Measurements from ENCODE around the gene PLEKHM3. TPM values are rescaled to one million over a fixed set of nuclear protein-coding genes. Genes with fewer than 3 reads are reported as not detected.

The PLEKHM3 gene
- total RNA-seq, 4 donors from 2014 or later, result 5.6 to 8.8 (median 6.8) TPM

GRCh38 chr2:208006337-208006736 lies 19.0 kb downstream of the PLEKHM3 start:
- H3K27ac ChIP-seq, result no peak overlapping the region
- no peaks in the 10 kb centered on the region for H3K36me3 ChIP-seq
- H3K4me1 ChIP-seq, result peaks cover 9 to 18% of the 10 kb centered on the region in 2 donors
- intact Hi-C loops (cut with DNase I; ENCODE audit: low total_unique reads), result no loop called here
- H3K27me3 ChIP-seq, result no peaks in the 10 kb centered on the region
- in situ Hi-C loops (cut with MboI; ENCODE audit: low sequenced_read_pairs in 4 of 4), result no loop called here
- DNase-seq, result no peak
- no peak overlapping the region for H3K4me3 ChIP-seq
- H3K9me3 ChIP-seq, result no peaks in the 10 kb centered on the region
- no peak for ATAC-seq
- no peak for TF ChIP-seq CTCF (IDR thresholded peaks at IDR 0.05 in 4 of 5, conservative IDR thresholded peaks at IDR 0.05 in 1 of 5)
- no peak for TF ChIP-seq POLR2A (IDR thresholded peaks at IDR 0.05)

GRCh38 chr2:208001924-208002323 lies 23.4 kb downstream of the PLEKHM3 start:
- ATAC-seq, result no peak
- H3K4me1 ChIP-seq, result peaks cover 0 to 11% of the 10 kb centered on the region in 2 donors
- H3K36me3 ChIP-seq, result peaks cover 0 to 13% of the 10 kb centered on the region in 2 donors
- H3K27me3 ChIP-seq, result no peaks in the 10 kb centered on the region
- H3K9me3 ChIP-seq, result no peaks in the 10 kb centered on the region
- no peak overlapping the region for H3K27ac ChIP-seq
- no peak overlapping the region for H3K4me3 ChIP-seq
- intact Hi-C loops (cut with DNase I; ENCODE audit: low total_unique reads), result no loop called here
- no peak for DNase-seq
- TF ChIP-seq CTCF (IDR thresholded peaks at IDR 0.05 in 4 of 5, conservative IDR thresholded peaks at IDR 0.05 in 1 of 5) (no peak), POLR2A (IDR thresholded peaks at IDR 0.05) (no peak)
- in situ Hi-C loops (cut with MboI; ENCODE audit: low sequenced_read_pairs in 4 of 4), result no loop called here

- DNase-seq (no peak), ATAC-seq (no peak)
- Histone ChIP-seq H3K9me3 (no peaks in the 10 kb centered on the region), H3K4me3 (no peak overlapping the region), H3K27ac (no peak overlapping the region), H3K27me3 (no peaks in the 10 kb centered on the region), H3K36me3 (peaks cover 0 to 13% of the 10 kb centered on the region in 2 donors), H3K4me1 (peaks cover 0 to 5% of the 10 kb centered on the region in 2 donors)
- in situ Hi-C loops (cut with MboI; ENCODE audit: low sequenced_read_pairs in 4 of 4) (no loop called here), intact Hi-C loops (cut with DNase I; ENCODE audit: low total_unique reads) (no loop called here)
- TF ChIP-seq CTCF (IDR thresholded peaks at IDR 0.05 in 4 of 5, conservative IDR thresholded peaks at IDR 0.05 in 1 of 5), result no peak
- no peak for TF ChIP-seq POLR2A (IDR thresholded peaks at IDR 0.05)
Measured at GRCh38 chr2:208000701-208001395, 24.5 kb downstream of the PLEKHM3 start.

GRCh38 chr2:207996848-207997247 lies 28.5 kb downstream of the PLEKHM3 start:
- DNase-seq, result no peak
- TF ChIP-seq POLR2A (IDR thresholded peaks at IDR 0.05), result no peak
- no peak for TF ChIP-seq CTCF (IDR thresholded peaks at IDR 0.05 in 4 of 5, conservative IDR thresholded peaks at IDR 0.05 in 1 of 5)
- peaks cover 0 to 13% of the 10 kb centered on the region in 2 donors for H3K36me3 ChIP-seq
- H3K4me3 ChIP-seq, result no peak overlapping the region
- H3K4me1 ChIP-seq, result peaks cover 10 to 11% of the 10 kb centered on the region in 2 donors
- in situ Hi-C loops (cut with MboI; ENCODE audit: low sequenced_read_pairs in 4 of 4), result no loop called here
- ATAC-seq, result no peak
- no peaks in the 10 kb centered on the region for H3K27me3 ChIP-seq
- H3K9me3 ChIP-seq, result no peaks in the 10 kb centered on the region
- intact Hi-C loops (cut with DNase I; ENCODE audit: low total_unique reads), result no loop called here
- H3K27ac ChIP-seq, result no peak overlapping the region

All from gastrocnemius medialis (tissue), 4 donors.